Measurements from ENCODE around the gene STX16.
"Not testable (repeated sequence)": the region's sequence is repeated elsewhere in the genome, so short reads cannot be mapped to it uniquely, and the experiment has no call there.

STX16 gene

GRCh38 chr20:58637466-58638213 lies 13.4 kb upstream of the STX16 start:
- DNase-seq (ENCODE audit: low spot score) = no peak
- TF ChIP-seq CTCF (IDR thresholded peaks at IDR 0.05) = no peak
- H3K4me3 ChIP-seq = no peak overlapping the region
- no peak overlapping the region for H3K27ac ChIP-seq

GRCh38 chr20:58638467-58639181 lies 12.5 kb upstream of the STX16 start:
- Histone ChIP-seq H3K4me3 (no peak overlapping the region), H3K27ac (no peak overlapping the region)
- no peak for DNase-seq (ENCODE audit: low spot score)
- no peak for TF ChIP-seq CTCF (IDR thresholded peaks at IDR 0.05)

GRCh38 chr20:58639182-58640146 lies 11.6 kb upstream of the STX16 start:
- H3K4me3 ChIP-seq = no peak overlapping the region
- peak; percentile 29 for DNase-seq (ENCODE audit: low spot score)
- TF ChIP-seq CTCF (IDR thresholded peaks at IDR 0.05) = no peak
- H3K27ac ChIP-seq = no peak overlapping the region

- H3K27ac ChIP-seq = no peak overlapping the region
- H3K4me3 ChIP-seq = no peak overlapping the region
- DNase-seq (ENCODE audit: low spot score) = no peak
- no peak for TF ChIP-seq CTCF (IDR thresholded peaks at IDR 0.05)
These were observed 10.6 kb upstream of the STX16 start for GRCh38 chr20:58640446-58640845.

GRCh38 chr20:58642441-58642840 lies 8.6 kb upstream of the STX16 start:
- Histone ChIP-seq H3K4me3 (no peak overlapping the region), H3K27ac (no peak overlapping the region)
- no peak for TF ChIP-seq CTCF (IDR thresholded peaks at IDR 0.05)
- peak; percentile 28 for DNase-seq (ENCODE audit: low spot score)

- H3K4me3 ChIP-seq, H3K27ac ChIP-seq: not testable (repeated sequence)
- DNase-seq (ENCODE audit: low spot score) = peak; percentile 14
These were observed 8.2 kb upstream of the STX16 start for GRCh38 chr20:58642896-58643295.

GRCh38 chr20:58645412-58645968 lies 5.6 kb upstream of the STX16 start:
- Histone ChIP-seq H3K27ac (no peak overlapping the region), H3K4me3 (no peak overlapping the region)
- no peak for TF ChIP-seq CTCF (IDR thresholded peaks at IDR 0.05)
- DNase-seq (ENCODE audit: low spot score) = peak; percentile 16

Measured in coronary artery (tissue), 2 donors.